ENCODE results near the gene ZEB1.

Gene ZEB1

DNA sequence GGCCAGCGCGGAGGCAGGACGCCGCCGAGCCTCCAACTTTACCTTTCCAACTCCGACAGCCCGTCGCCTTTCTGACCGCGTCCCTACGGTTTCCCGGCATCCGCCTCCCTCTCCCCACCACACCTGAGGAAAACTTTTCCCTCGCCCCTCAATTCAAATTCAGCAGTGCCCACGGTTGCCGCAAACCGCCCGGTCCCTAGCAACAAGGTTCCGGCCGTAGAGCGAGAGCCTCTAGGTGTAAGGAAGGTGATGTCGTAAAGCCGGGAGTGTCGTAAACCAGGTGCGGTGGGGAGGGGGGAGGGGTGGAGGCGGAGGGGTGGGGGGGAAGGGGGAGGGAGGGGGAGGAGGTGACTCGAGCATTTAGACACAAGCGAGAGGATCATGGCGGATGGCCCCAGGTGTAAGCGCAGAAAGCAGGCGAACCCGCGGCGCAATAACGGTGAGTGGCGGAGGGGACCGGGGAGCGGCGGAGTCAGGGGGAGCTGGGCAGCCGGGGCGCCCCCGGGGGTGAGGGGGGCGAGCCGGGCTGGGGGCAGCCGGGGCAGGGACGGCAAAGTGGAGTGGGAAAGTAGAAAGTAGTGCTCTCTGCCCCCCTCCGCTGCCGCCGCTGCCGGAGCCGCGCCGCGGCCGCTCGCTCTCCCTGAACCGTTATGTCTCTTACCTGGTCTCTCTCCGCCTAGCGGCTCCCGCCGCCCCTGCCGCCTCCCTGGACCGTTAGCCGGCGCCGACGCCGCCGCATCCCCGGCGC is at the start of gene ZEB1:
ZEB1 (plus strand) TSS at position 363 of the 748 bp plus-strand sequence; CDS start at position 382, 19 bp downstream.
- DNase-seq: peak; percentile 56

DNA sequence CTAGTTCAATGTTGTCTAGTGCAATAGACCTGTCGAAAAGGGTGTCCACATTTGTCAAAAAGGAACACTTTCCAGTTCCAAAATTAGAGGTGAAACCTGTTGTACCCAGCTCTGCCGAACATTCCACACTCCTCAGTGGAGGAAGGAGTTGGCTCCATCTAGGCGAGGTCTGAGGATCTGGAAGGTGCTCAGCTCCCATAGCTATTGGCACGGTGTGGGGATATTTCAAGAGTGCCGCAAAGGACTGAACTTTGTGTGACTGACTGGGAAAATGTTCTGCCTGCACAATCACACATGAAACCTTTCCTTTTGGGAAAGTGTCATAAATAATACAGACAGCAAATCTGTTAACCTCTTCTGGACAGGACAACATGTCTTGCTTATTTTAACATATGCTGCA is 48.1 kb upstream of the ZEB1 start:
- DNase-seq: no peak

DNA sequence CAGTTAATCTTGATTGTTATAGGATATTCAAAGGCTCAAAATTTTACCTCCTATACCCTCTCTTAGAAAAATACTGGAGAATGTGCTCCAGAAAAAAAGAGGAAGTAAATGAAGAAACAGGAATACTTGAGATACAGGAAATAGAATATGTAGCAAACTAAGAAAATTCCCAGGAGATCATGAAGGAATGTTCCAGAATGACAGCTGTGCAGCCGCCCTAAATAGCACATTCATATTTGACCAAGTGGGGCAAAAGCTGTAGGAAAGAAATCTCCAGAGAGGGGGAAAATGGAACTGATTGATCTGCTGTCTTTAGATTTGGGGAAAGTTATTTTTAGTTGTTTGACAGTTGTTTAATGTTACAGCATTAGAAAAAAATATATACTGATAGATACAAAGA is 46.2 kb upstream of the ZEB1 start:
- no peak for DNase-seq

DNA sequence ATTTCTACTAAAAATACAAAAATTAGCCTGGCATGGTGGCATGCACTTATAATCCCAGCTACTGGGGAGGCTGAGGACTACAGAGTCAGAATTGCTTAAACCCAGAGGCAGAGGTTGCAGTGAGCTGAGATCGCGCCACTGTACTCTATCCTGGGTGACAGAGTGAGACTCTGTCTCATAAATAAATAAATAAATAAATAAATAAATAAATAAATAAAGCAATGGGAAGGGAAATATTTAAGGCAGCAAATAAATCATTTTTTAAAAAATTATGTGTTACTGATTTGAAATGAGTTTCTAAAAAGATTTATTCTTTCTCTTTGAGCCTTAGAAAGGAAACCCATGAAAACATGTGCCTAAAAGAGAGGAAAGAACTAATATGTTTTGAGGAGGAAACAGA is 45.2 kb upstream of the ZEB1 start:
- no peak for DNase-seq

DNA sequence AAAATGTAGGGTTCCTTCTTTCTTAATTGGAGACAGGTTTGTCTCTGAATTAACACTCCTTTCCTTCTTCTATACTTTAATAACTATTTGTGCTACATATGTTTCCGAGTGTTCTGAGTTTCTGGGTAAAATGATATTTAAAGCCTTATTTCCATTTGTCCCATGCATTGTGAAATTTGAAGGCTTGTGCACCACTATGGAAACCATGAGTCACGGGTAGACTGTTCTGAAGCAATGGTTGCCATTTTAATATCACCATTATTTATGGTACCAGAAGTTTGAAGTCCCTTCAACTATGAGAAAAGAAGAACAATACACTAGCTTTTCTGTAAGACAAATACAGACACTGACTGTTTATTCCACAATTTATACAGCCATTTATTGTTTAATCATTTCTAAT is 44.7 kb upstream of the ZEB1 start:
- no peak for DNase-seq

DNA sequence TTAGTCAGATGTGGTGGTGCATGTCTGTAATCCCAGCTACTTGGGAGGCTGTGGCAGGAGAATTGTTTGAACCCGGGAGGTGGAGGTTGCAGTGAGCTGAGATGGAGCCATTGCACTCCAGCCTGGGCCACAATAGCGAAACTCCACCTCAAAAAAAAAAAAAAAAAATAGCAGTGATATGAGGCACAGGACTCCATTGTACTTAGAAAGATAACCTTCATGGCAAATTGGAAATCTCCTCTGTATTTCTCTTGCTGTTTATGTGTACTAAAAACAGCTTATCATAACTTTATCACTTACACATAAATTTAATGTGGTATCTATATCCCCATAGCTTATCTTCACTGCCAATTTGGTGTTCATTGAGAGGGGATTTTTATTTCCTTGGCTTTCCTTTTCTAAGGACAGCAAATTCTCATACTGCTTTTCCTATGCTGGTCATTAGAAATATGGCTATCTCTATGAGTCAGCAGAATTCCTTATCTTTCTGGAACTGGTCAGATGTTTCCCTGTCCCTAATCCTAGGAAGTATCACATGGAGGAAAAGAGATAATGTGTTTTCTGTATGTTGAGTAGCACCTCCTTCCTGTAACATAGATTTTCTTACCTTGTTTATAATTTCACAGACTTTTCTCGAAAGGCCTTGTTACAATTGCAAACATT is 40.6 kb upstream of the ZEB1 start:
- DNase-seq: no peak

DNA sequence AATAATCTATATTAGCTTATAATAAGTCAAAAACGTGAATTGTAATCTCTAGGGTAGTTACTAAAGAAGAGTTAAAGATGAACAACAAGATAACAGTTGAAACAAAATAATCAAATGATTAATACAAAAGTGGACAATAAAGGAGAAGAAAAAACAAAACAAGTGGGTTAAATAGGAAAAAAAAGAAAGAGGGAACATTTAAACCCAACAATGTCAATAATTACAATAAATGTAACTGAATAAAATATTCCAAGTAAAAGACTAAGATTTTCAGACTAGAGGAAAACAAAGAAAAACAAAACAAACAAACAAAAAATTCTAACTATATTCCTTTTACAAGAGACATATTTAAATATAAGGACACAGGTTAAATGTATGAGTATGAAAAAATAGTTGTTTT is 38.0 kb upstream of the ZEB1 start:
- no peak for DNase-seq

DNA sequence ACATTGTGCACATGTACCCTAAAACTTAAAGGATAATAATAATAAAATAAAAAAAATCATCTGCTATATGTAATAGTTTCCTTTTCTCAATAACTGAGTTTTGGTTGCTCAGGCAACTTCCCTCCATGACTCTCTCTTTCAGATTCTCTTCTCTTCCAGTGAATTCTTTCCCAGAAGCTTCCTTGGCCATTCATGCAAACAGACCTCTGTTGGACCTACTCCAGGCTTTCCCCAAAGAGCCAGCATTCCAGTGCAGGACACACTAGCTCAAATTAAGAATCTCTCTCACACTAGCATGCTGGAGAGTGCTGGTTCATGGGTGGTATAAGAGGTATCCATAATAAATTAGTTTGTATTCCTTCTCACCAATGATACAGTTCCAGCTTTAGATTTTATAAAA is 31.0 kb upstream of the ZEB1 start:
- DNase-seq: no peak

DNA sequence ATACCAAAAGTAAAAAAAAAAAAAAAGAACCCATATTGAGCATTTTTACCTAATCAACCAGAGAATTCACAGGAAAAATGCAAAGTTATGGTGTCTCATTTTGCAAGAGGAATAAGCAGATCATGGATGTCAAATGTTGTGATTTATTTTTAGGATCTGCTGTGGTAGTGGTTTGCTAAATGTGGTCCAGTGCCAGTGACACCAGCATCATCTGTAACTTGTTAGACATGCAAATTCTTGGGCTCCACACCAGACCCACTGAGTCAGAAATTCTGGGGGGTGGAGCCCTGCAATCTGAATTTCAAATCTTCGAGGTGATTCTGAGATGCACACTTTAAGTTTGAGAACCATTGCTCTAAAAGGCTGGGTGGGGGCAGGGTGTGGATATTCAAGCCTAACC is 30.1 kb upstream of the ZEB1 start:
- no peak for DNase-seq

DNA sequence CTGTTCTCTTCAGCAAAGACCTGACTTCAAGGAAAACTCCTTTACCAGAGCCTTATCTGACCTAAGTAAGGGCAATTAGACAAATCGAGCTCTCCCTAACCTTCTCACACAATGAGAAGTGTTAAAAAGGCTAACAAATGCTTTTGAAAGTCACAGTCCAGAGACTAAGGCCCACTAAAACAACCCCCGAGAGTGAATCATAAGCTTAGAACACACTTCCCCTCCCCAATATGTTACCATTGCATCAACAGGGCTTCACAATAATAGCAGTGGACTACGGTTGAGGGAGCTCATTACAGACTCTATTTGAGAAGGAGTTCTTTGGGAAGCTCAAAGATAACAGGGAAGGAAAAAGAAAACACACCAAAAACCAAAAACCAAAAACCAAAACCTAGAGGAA is 28.6 kb upstream of the ZEB1 start:
- no peak for DNase-seq

DNA sequence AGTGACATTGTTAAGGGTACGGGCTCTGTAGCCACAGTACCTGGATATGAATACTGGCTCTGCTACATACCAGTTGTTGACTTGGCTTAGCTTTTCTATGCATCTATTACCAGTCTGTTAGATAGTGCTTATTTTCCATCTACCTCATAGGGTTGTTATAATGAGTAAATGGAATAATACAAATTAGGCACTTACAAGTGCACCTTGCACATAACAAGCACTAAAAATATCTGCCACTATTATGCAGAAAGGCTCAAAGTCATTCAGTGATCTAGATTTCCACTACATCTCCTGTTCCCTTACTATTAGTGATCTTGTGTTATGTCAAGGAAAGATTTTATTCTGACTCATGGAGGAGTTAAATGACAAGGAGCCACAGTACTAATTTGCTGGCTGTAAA is 27.9 kb upstream of the ZEB1 start:
- DNase-seq: no peak

DNA sequence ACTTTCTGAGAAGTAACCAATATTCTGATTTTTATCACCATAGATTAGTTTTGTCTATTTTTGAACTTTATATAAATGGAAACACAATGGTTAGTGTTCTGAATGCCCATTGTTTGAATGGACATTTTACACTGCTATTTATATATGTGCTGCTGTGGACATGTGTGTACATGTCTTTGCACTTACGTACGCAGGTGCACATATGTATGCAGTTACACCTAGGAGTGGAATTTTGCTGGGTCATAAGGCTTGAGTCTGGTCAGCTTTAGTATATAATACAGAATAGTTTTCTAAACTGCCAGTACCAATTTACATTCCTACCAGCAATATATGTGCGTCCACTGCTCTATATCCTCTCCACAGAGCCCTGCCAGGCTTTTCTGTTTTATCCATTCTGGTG is 24.5 kb upstream of the ZEB1 start:
- no peak for DNase-seq

DNA sequence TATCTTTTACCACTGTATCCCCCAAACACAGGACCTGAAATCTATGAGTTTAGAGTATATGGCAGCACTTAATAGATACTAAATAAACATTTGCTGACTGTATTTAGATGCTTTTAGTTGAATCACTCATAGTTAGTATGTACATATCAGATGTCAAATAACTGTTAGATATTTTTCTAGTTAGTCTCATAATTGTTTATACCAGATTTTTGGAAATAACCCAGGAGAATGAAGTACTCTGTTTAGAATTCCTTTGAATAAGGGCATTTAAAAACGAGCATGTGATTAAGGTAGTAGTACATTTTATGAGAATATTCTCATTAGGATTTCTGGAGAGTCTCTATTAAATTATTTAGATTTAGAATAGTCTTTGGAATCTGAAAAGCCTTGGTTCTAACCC is 22.3 kb upstream of the ZEB1 start:
- DNase-seq: no peak

DNA sequence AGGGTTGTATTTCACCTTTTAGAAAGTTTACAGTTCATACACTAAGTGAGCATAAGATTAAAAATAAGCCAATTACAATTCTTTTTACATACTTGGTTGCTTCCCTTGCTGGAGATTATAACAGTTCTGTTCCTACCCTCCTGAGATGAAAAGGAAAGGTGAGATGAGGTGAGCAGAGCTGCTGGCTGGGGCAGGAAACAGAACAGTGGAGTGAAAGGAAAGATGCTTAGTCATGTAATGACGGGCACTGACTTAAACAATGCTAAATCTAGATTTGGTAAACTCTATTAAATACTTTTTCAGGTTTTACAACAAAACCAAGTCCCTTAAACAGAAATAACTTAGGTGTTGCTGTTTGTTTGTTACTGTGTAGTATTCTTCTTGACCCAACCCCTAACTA is 19.9 kb upstream of the ZEB1 start:
- no peak for DNase-seq

DNA sequence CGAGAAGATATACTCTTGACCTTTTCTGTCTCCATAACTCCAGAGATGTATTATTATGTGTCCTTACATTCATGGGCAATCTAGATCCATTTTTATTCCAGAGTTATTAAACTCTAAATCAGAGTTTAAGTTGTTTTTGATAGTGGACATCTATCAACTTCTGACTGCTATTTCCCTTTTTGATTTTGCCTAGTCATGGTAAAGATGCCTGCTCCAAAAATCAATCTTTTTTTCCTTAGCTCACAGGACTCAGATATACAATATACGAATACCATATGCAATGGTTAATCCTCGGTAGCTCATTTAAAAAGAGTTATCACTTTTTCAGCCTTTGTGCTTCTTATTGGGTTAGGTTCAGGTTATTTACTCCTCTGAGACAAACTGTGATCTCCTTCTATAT is 15.8 kb upstream of the ZEB1 start:
- DNase-seq: no peak

DNA sequence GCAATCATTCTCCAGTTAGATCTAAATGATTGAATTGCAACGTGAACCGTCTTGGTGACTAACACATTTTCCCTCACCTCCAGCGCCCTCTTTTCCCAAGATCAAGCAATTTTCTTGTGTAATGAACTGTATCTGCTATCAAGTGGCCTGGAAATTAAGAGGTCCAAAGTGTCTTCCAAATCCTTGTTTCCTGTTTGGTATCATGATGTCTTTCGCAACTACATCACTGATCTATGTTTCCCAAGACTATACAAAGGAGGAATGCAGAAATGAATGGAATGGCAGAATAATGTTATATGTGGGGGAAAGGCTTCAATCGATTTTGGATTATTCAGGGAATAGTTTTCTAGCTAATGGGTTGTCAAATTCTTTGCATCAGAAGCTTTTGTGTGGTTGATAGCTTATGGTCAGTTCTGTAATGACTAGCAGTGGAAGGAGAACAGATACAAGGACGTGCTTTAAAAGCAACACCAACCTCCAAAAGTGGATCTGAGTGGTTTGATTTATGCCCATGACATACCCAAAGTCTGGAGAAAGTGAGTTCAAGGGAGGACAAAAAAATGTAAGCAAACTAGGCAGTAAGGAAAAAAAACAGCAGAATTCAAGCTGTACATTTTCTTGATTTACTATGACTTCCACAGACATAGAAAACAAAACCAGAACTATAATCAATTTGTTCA is 14.6 kb upstream of the ZEB1 start:
- no peak for DNase-seq

DNA sequence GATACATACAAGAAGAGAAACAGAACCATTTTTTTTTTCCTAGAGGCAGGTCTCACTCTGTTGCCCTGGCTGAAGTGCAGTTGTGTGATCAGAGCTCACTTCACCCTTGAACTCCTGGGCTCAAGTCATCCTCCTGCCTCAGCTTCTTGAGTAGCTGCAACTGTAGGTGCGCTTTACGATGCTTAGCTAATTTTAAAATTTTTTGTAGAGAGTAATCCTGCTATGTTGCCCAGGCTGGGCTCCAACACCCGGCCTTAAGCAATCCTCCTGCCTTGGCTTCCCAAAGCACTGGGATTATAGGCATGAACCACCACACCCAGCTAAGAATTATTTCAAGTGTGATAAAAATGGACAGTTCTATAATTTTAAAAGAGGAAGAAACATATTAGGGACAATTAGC is 5.6 kb upstream of the ZEB1 start:
- DNase-seq: no peak

DNA sequence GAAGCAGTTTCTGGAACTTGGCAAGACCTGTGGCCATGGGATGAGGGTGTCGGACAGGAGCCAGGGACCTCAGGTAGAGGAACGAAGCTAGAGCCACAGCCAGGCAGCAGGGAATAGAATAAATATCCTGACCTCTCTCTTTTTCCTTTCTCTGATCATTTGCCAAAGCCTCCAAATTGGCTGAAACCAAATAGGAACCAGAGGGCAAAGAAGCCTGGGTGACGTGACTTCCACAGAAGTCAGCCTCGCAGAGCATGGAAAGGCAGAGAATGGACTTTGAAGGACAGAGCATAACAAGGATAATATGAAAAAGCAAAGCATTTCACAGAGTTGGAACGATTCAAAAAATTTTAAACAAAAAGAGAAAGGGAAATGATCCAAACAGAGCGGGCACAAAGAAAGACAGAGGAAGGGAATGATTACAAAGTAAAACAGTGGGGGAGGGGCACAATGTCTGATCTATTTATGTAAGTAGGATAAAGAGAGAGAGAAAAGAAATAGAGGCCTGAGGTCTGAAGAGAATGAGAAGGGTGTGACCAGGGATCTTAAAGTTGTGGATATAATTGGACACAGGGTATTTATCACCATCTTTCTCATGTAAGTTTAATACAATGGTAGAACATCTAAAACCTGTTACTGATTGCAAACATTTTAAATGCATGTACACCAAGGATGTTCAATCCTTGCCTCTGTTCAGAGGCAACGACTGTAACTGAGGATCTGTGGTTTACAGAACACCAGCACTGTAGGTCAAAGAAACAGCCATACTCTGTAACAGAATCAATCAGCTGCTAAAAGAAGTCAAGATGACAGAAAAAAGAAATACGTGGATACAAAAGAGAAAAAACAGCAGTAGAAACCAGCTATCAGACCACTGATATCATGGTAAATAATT is 4.5 kb upstream of the ZEB1 start:
- no peak for DNase-seq

DNA sequence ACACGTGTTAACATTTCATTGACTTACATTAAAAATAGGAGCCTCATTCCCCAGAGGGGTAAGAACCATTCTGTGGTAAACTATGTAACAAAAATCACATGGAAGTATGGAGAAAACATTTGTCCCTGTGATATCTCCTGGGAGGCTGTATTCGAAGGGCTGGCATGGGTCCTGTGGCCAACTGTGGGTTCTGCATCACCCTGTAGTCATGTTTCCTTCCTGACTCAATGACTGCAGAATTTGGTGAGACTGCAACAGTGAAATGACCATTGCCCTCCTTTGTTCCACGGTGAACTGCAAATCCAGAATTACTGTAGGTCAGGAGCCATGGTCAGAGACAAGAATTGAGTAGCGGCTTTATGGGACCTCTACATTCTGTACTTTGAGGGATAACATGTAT is 3.6 kb upstream of the ZEB1 start:
- DNase-seq: peak; percentile 31

DNA sequence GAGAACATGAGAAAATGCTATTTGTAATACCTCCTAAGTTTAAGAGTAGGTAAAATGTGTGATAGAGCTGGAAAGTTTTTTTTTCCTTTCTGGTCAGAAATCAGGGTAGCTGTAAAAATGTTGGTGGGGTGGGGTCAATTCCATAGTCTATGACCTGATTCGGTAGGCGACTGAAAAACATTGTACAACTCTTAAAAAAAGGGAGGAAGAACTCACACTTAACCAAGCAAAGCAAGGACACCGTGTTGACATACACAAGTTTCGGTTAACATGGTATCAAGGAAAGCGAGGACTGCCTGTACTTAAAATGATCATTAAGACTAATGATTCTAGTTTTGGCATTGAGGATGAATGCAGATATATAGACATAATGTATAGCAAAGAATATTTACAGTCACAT is 1.8 kb upstream of the ZEB1 start:
- DNase-seq: no peak

DNA sequence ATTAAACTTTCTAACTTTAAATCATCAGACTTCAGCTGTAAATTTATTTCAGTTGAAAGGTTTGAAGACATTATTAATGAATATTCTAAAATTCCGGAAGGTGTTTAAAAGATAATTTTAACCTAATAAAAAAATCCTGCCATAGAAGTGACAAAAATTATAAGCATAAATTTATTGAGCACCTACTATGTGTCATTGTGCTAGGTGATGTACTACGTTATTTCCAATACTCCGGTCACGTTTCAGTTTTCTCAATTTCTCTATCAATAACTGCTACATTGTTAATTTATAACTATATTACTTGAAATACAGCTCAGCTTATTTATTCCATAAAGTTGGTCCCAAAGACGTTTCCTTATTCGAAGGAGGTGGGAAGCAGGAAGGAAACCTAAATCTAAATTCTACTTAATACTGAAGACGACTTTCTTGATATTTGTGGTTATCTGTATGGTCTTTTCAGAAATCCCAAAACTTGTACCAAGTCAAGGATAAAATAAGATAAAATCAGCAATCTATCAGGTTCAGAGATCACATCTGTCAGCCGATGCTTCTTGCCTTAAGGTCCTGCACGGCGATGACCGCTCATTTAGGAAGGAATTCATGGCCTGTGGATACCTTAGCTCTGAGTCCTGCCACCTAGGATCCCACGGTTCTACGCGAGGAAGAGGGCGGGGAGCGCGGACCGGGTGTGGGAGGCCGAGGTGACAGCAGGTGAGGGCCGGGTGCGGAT is 1.2 kb upstream of the ZEB1 start:
- DNase-seq: no peak

DNA sequence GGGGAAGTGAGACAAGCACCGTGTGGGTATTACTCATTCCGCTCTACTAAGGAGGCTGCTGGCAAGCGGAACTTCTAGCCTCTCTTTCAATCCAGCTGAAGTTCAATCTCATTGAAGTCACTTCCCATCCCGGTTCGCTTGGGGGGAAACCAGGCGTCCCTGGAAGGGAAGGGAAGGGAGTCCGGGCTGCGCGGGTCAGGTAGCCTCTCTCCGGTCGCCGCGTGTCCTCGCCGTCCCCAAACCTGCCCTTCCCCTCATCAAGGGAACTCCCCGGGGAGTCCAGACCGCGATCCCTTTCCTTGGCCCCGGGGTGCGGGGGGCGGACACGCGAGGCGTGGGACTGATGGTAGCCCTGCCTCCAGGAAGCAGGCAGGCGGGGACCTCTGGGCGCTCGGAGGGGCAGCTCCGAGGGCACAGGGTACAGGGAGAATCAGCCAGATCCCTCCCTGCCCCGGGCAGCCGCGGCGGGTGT is 598 bp upstream of the ZEB1 start:
- DNase-seq: peak; percentile 53
